ENCODE results near the gene DICER1. TPM values are rescaled to one million over a fixed set of nuclear protein-coding genes. Genes with fewer than 3 reads are reported as not detected.

DICER1 gene
- total RNA-seq, 1 donor from 2014 or later: 66.4 TPM

- intact Hi-C loops (cut with DNase I): no loop called here
- no peaks in the 10 kb centered on the region for H3K4me1 ChIP-seq
- peak in 1 of 2 donors; percentile 7 for ATAC-seq
- H3K36me3 ChIP-seq: no peaks in the 10 kb centered on the region
- no peak overlapping the region for H3K27ac ChIP-seq
- TF ChIP-seq CTCF (IDR thresholded peaks at IDR 0.05): no peak
- H3K9me3 ChIP-seq: no peaks in the 10 kb centered on the region
- H3K4me3 ChIP-seq: no peak overlapping the region
- H3K27me3 ChIP-seq (ENCODE audit: low read depth): no peaks in the 10 kb centered on the region
- no peak for DNase-seq
These were observed 102.7 kb downstream of the DICER1 start for GRCh38 chr14:95054346-95055280.

- Histone ChIP-seq H3K4me1 (no peaks in the 10 kb centered on the region), H3K4me3 (no peak overlapping the region), H3K36me3 (no peaks in the 10 kb centered on the region), H3K27ac (no peak overlapping the region), H3K9me3 (no peaks in the 10 kb centered on the region), H3K27me3 (ENCODE audit: low read depth) (peaks cover 9% of the 10 kb centered on the region)
- no peak for TF ChIP-seq CTCF (IDR thresholded peaks at IDR 0.05)
- intact Hi-C loops (cut with DNase I): no loop called here
- ATAC-seq (no peak), DNase-seq (no peak)
These were observed 105.2 kb downstream of the DICER1 start for GRCh38 chr14:95052016-95052585.

DNA sequence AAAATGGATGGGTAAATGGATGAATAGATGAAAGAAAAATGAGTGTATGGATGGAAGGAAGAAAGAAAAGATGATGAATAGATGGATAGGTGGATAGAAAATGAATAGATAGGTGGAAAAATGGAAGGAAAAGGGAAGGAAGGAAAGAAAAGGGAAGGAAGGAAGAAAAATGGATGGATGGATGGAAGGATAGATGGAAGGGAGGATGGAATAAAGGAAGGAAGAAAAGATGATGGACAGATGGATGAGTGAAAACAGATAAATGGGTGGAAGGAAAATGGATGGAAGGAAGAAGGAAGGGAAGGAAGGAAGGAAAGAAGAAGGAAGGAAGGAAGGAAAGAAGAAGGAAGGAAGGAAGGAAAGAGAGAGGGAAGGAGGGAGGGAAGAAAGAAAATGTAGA lies 107.4 kb downstream of the DICER1 start:
- Histone ChIP-seq H3K27me3 (ENCODE audit: low read depth) (peaks cover 9% of the 10 kb centered on the region), H3K9me3 (no peaks in the 10 kb centered on the region), H3K36me3 (no peaks in the 10 kb centered on the region), H3K4me1 (no peaks in the 10 kb centered on the region), H3K4me3 (no peak overlapping the region), H3K27ac (no peak overlapping the region)
- ATAC-seq: no peak
- intact Hi-C loops (cut with DNase I): no loop called here
- TF ChIP-seq CTCF (IDR thresholded peaks at IDR 0.05): no peak
- DNase-seq: no peak

DNA sequence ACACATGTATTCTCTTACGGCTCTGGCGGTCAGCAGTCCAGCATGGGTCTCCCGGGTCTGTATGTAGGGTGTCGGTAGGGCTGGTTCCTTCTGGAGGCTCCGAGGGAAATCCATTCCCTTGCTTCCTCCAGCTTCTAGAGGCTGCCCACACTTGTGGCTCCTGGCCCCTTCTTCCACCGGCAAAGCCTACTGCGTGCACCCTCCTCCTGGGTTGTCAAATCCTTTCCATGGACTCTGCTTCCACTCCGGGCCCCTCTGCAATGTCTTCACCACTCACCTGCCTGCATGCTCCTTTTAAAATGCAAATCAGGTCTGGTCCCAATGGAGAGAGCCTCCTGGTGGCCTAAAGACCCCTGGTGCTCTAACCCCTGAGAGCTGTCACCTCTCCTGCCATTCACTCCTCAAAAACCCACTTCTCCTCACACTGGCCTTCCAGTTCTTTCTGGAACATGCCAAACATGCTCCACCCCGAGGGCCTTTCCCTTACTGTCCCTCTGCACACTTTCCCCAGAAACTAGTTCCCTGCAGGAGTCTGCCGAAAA lies 108.5 kb downstream of the DICER1 start:
- no peak for ATAC-seq
- H3K36me3 ChIP-seq: no peaks in the 10 kb centered on the region
- no peak overlapping the region for H3K27ac ChIP-seq
- no peaks in the 10 kb centered on the region for H3K4me1 ChIP-seq
- no peak for TF ChIP-seq CTCF (IDR thresholded peaks at IDR 0.05)
- H3K4me3 ChIP-seq: no peak overlapping the region
- intact Hi-C loops (cut with DNase I): no loop called here
- no peaks in the 10 kb centered on the region for H3K9me3 ChIP-seq
- peaks cover 9% of the 10 kb centered on the region for H3K27me3 ChIP-seq (ENCODE audit: low read depth)
- no peak for DNase-seq

- DNase-seq (no peak), ATAC-seq (no peak)
- no peak for TF ChIP-seq CTCF (IDR thresholded peaks at IDR 0.05)
- peaks cover 9% of the 10 kb centered on the region for H3K27me3 ChIP-seq (ENCODE audit: low read depth)
- H3K27ac ChIP-seq: no peak overlapping the region
- H3K36me3 ChIP-seq: no peaks in the 10 kb centered on the region
- intact Hi-C loops (cut with DNase I): no loop called here
- H3K4me1 ChIP-seq: no peaks in the 10 kb centered on the region
- no peaks in the 10 kb centered on the region for H3K9me3 ChIP-seq
- H3K4me3 ChIP-seq: no peak overlapping the region
These were observed 109.6 kb downstream of the DICER1 start for GRCh38 chr14:95047754-95048153.
